Large intestine (tissue), 3 donors: ENCODE results near the gene WWP2. TPM values are rescaled to one million over a fixed set of nuclear protein-coding genes. Genes with fewer than 3 reads are reported as not detected.

Experiments used
- DNase-seq, 2 donors: peaks; one replicate each; pipeline versions ENCODE4 v3.0.0 to v3.0.0-alpha.2; 2013
- H3K27ac ChIP-seq: one replicate; pipeline ENCODE4 v1.5.1; 2013; ENCODE audit warnings: low read length
- H3K27me3 ChIP-seq: 2 replicates; pipeline ENCODE4 v1.6.1; 2013; ENCODE audit warnings: low read length; ENCODE audit not compliant: control insufficient read depth, insufficient read depth
- H3K36me3 ChIP-seq: 2 replicates; pipeline ENCODE4 v1.6.1; 2013; ENCODE audit warnings: low read length; ENCODE audit not compliant: control insufficient read depth, insufficient read depth
- H3K4me1 ChIP-seq: one replicate; pipeline ENCODE4 v1.6.1; 2013; ENCODE audit warnings: low read length; ENCODE audit not compliant: control insufficient read depth, insufficient read depth
- H3K4me3 ChIP-seq: one replicate; pipeline ENCODE4 v1.5.1; 2013; ENCODE audit warnings: low read length
- H3K9me3 ChIP-seq: one replicate; pipeline ENCODE4 v1.6.1; 2013; ENCODE audit warnings: mild to moderate bottlenecking, low read depth, low read length, moderate library complexity; ENCODE audit not compliant: control insufficient read depth
- WGBS: methylation state at CpG from one replicate; pipeline ENCODE4 v1.1.5; 2013; ENCODE audit warnings: low lambda C conversion rate; ENCODE audit not compliant: insufficient coverage; 5-methylcytosine and 5-hydroxymethylcytosine counted together
- polyA plus RNA-seq: library from polyadenylated mRNA; unstranded; fragments of 120-200 nt; gene quantifications from one replicate; pipeline ENCODE4 v1.2.1, GENCODE V29; 2013

WWP2 gene
- polyA plus RNA-seq, 1 donor, result 40.4 TPM

DNA sequence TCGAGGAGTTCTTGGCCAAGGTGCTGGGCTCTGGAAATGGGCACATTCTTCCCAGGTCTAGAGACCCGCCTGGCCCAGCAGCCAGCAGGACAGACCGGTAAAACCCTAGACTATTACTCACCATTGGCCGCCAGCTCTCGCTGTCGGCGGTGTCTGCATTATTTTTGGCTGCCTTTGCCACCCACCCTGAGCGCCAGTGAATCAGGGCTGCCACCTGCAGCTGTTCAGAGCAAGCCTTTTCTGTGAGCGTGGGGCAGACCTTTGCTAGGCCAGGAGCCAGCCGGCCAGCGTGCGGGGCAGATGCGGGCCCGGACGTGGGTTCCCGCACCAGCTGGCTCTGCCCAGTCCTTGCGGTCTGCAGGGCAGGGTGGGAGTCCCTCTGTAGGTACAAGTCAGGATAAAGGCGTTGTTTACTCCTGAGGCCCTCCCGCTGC, 173.2 kb downstream of the WWP2 start:
- peaks cover 92% of the 10 kb centered on the region for H3K36me3 ChIP-seq
- H3K4me1 ChIP-seq, result no peaks in the 10 kb centered on the region
- H3K9me3 ChIP-seq, result no peaks in the 10 kb centered on the region
- WGBS, result no CpG with 5 or more reads among the region's 19 CpGs
- H3K27me3 ChIP-seq, result no peaks in the 10 kb centered on the region
- H3K27ac ChIP-seq, result no peak overlapping the region
- DNase-seq, result no peak
- no peak overlapping the region for H3K4me3 ChIP-seq

- no CpG with 5 or more reads among the region's 10 CpGs for WGBS
- no peaks in the 10 kb centered on the region for H3K9me3 ChIP-seq
- H3K4me1 ChIP-seq, result no peaks in the 10 kb centered on the region
- H3K4me3 ChIP-seq, result no peak overlapping the region
- DNase-seq, result no peak
- peaks cover 96% of the 10 kb centered on the region for H3K36me3 ChIP-seq
- H3K27ac ChIP-seq, result no peak overlapping the region
- H3K27me3 ChIP-seq, result no peaks in the 10 kb centered on the region
These were observed 173.6 kb downstream of the WWP2 start for GRCh38 chr16:69935740-69936139.

DNA sequence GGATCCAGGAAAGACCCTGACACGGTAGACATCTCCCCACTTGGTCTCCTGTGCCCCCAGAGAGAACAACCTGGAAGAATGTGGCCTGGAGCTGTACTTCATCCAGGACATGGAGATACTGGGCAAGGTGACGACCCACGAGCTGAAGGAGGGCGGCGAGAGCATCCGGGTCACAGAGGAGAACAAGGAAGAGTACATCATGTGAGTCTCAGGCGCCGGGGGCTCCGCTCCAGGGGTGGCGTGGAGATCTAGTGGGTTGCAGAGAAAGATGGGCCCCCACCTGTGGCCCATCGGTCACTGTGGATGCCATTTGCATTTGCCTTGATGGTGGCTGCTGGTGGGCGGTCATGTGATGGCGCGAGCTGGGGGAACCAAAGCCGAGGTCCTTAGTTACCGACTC, 174.1 kb downstream of the WWP2 start:
- peaks cover 97% of the 10 kb centered on the region for H3K36me3 ChIP-seq
- no peak for DNase-seq
- no peak overlapping the region for H3K27ac ChIP-seq
- H3K27me3 ChIP-seq, result no peaks in the 10 kb centered on the region
- no peak overlapping the region for H3K4me3 ChIP-seq
- no CpG with 5 or more reads among the region's 16 CpGs for WGBS
- H3K9me3 ChIP-seq, result no peaks in the 10 kb centered on the region
- H3K4me1 ChIP-seq, result no peaks in the 10 kb centered on the region

GRCh38 chr16:69936751-69937211, 174.6 kb downstream of the WWP2 start:
- Histone ChIP-seq H3K36me3 (peaks cover 97% of the 10 kb centered on the region), H3K27ac (no peak overlapping the region), H3K9me3 (no peaks in the 10 kb centered on the region), H3K4me3 (no peak overlapping the region), H3K4me1 (no peaks in the 10 kb centered on the region), H3K27me3 (no peaks in the 10 kb centered on the region)
- no peak for DNase-seq
- WGBS, result no CpG with 5 or more reads among the region's 21 CpGs

- 100% methylated on average over 2 of the region's 16 CpGs for WGBS
- Histone ChIP-seq H3K4me3 (no peak overlapping the region), H3K27ac (no peak overlapping the region), H3K9me3 (no peaks in the 10 kb centered on the region), H3K27me3 (no peaks in the 10 kb centered on the region), H3K36me3 (peaks cover 92% of the 10 kb centered on the region), H3K4me1 (no peaks in the 10 kb centered on the region)
- no peak for DNase-seq
These were observed 175.4 kb downstream of the WWP2 start for GRCh38 chr16:69937465-69937951.

GRCh38 chr16:69938981-69939820, 177.1 kb downstream of the WWP2 start:
- no peaks in the 10 kb centered on the region for H3K9me3 ChIP-seq
- H3K27ac ChIP-seq, result no peak overlapping the region
- H3K4me3 ChIP-seq, result no peak overlapping the region
- DNase-seq, result no peak
- H3K27me3 ChIP-seq, result no peaks in the 10 kb centered on the region
- no peaks in the 10 kb centered on the region for H3K4me1 ChIP-seq
- WGBS, result 100% methylated on average over 2 of the region's 28 CpGs
- peaks cover 79% of the 10 kb centered on the region for H3K36me3 ChIP-seq

- peaks cover 71% of the 10 kb centered on the region for H3K36me3 ChIP-seq
- no peaks in the 10 kb centered on the region for H3K9me3 ChIP-seq
- no peaks in the 10 kb centered on the region for H3K27me3 ChIP-seq
- H3K4me1 ChIP-seq, result no peaks in the 10 kb centered on the region
- no peak overlapping the region for H3K4me3 ChIP-seq
- DNase-seq, result no peak
- no peak overlapping the region for H3K27ac ChIP-seq
- no CpG with 5 or more reads among the region's 26 CpGs for WGBS
These were observed 177.9 kb downstream of the WWP2 start for GRCh38 chr16:69939821-69940585.

- H3K27me3 ChIP-seq, result no peaks in the 10 kb centered on the region
- no peaks in the 10 kb centered on the region for H3K4me1 ChIP-seq
- no CpG with 5 or more reads among the region's 13 CpGs for WGBS
- no peaks in the 10 kb centered on the region for H3K9me3 ChIP-seq
- no peak for DNase-seq
- H3K36me3 ChIP-seq, result peaks cover 64% of the 10 kb centered on the region
- H3K27ac ChIP-seq, result no peak overlapping the region
- H3K4me3 ChIP-seq, result no peak overlapping the region
These were observed 178.5 kb downstream of the WWP2 start for GRCh38 chr16:69940676-69941075.

DNA sequence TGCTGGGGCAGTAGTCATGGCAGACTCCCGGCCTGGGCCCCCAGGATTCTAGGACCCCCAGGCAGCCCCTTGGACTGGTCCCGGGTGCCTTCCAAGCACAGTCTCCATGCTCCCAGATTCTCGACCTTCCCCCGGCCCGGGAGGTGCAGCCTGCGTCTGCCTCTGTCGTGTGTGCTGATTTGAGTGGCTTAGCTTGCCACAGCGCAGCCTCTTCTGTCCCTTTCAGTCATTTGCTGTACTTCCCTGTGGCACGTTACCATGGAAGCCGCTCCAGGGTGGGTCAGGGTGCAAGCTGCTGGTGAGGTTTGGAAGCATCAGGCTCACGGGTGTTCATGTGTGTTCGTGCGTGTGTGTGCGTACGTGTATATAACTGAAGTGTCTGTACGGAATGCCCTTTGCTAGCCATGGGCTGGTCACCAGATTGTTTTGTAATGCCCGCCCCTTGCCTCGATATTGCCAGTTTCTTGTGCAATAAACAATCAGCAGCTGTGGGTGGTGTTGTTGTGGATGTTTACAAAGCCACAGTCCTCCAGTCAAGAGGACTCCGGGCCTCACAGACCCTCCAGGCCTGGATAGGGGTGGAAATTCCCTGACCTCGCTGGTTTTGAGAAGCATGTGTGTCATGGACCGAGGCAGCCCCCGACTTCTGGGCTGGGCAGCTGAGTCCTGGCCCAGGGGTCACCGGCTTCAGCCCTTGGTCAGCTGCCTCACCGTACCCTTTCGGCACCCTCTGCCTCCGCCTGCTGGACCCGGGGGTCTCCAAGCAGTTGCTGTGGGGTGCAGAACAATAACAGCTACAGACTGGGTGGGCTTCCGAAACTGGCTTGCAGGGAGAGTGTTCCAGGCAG, 179.3 kb downstream of the WWP2 start:
- no peaks in the 10 kb centered on the region for H3K4me1 ChIP-seq
- H3K27ac ChIP-seq, result no peak overlapping the region
- no peak overlapping the region for H3K4me3 ChIP-seq
- no peaks in the 10 kb centered on the region for H3K27me3 ChIP-seq
- H3K9me3 ChIP-seq, result no peaks in the 10 kb centered on the region
- no CpG with 5 or more reads among the region's 28 CpGs for WGBS
- peaks cover 56% of the 10 kb centered on the region for H3K36me3 ChIP-seq
- no peak for DNase-seq

GRCh38 chr16:69942099-69942491, 180.0 kb downstream of the WWP2 start:
- Histone ChIP-seq H3K27ac (no peak overlapping the region), H3K27me3 (no peaks in the 10 kb centered on the region), H3K4me1 (no peaks in the 10 kb centered on the region), H3K36me3 (peaks cover 50% of the 10 kb centered on the region), H3K4me3 (no peak overlapping the region), H3K9me3 (no peaks in the 10 kb centered on the region)
- DNase-seq, result no peak
- WGBS, result no CpG with 5 or more reads among the region's 11 CpGs
